GM10248 (cell line): ENCODE measurements around the gene AMPD3.
"Not testable (repeated sequence)": the region's sequence is repeated elsewhere in the genome, so short reads cannot be mapped to it uniquely, and the experiment has no call there.

Experiments
- CTCF ChIA-PET: fragments of 300-600 bp; sonication (Branson Sonifier 250); formaldehyde crosslinking; extraction: SDS; loops from one replicate; lab custom pipeline; 2021; ENCODE audit warnings: antibody characterized with exemption; lab: Yijun Ruan, JAX
- POLR2A ChIA-PET: fragments of 350-650 bp; sonication (Branson Sonifier 250); formaldehyde crosslinking; extraction: SDS; loops from one replicate; lab custom pipeline; 2020; ENCODE audit warnings: antibody characterized with exemption; lab: Yijun Ruan, JAX
- DNase-seq: peaks from one replicate; pipeline ENCODE4 v3.0.0; 2012; ENCODE audit errors: extremely low spot score
- CTCF ChIP-seq: IDR thresholded peaks from 2 replicates; pipeline ENCODE4 v1.5.1; 2012; ENCODE audit warnings: mild to moderate bottlenecking, low read depth; ENCODE audit errors: extremely low read depth, missing control alignments, control extremely low read depth

The AMPD3 gene

GRCh38 chr11:10432493-10432892 lies 22.6 kb upstream of the AMPD3 start:
- ChIA-PET CTCF (no interaction called here), POLR2A (no interaction called here)
- no peak for TF ChIP-seq CTCF
- no peak for DNase-seq

GRCh38 chr11:10432971-10433370 lies 22.1 kb upstream of the AMPD3 start:
- DNase-seq, result no peak
- TF ChIP-seq CTCF, result no peak
- CTCF ChIA-PET, result interaction anchor here (1.9 to 2.4 kb wide), 2 partner anchors 43 to 302 kb away, joined by 4 to 6 read pairs; no protein-coding TSS in a partner anchor
- POLR2A ChIA-PET, result no interaction called here

GRCh38 chr11:10436224-10436623 lies 18.8 kb upstream of the AMPD3 start:
- no peak for TF ChIP-seq CTCF
- DNase-seq, result no peak
- CTCF ChIA-PET, result interaction anchor here (1.1 to 1.4 kb wide), 3 partner anchors 8 to 299 kb away, joined by 3 to 5 read pairs (median 4); no protein-coding TSS in a partner anchor
- POLR2A ChIA-PET, result no interaction called here

GRCh38 chr11:10436683-10437082 lies 18.4 kb upstream of the AMPD3 start:
- POLR2A ChIA-PET, DNase-seq: not testable (repeated sequence)

GRCh38 chr11:10438458-10438857 lies 16.6 kb upstream of the AMPD3 start:
- ChIA-PET POLR2A (no interaction called here), CTCF (interaction anchor here (0.7 to 6.9 kb wide), 4 partner anchors 13 to 25 kb away, joined by 3 to 67 read pairs (median 4); partner anchors contain the start of gene AMPD3)
- no peak for DNase-seq
- no peak for TF ChIP-seq CTCF

More at GRCh38 chr11:10436683-10437082, 18.4 kb upstream of the AMPD3 start:
- CTCF ChIA-PET, result interaction anchor here (0.7 to 1.4 kb wide), 2 partner anchors 9 to 104 kb away, joined by 3 to 5 read pairs; partner anchors contain the start of gene RNF141

GRCh38 chr11:10439351-10439750 lies 15.7 kb upstream of the AMPD3 start:
- POLR2A ChIA-PET, result no interaction called here
- no peak for DNase-seq
- CTCF ChIA-PET, result interaction anchor here (1.5 to 6.9 kb wide), 2 partner anchors 15 to 26 kb away, joined by 4 to 67 read pairs; partner anchors contain the start of gene AMPD3
- no peak for TF ChIP-seq CTCF

GRCh38 chr11:10439924-10440323 lies 15.1 kb upstream of the AMPD3 start:
- DNase-seq, result no peak
- ChIA-PET CTCF (interaction anchor here (6.9 kb wide), 1 partner anchor 14 kb away, joined by 67 read pairs; the partner anchor contains the start of gene AMPD3), POLR2A (no interaction called here)
- TF ChIP-seq CTCF, result no peak
